Thoracic aorta (tissue), 2 donors: ENCODE data around the gene TARS3. TPM values are rescaled to one million over a fixed set of nuclear protein-coding genes. Genes with fewer than 3 reads are reported as not detected.

Experiments used
- ATAC-seq: fragments of 150-250 bp; one replicate; pipeline ENCODE4 v1.8.0; 2017; ENCODE audit warnings: low read depth; ENCODE audit not compliant: insufficient number of reproducible peaks, low FRiP score
- DNase-seq: peaks from one replicate; pipeline ENCODE4 v3.0.0-alpha.2; 2020; ENCODE audit warnings: low spot score
- H3K27ac ChIP-seq, 2 donors: fragments of 200-600 bp; sonication (generic); 1 replicate in 1 of 2; 2 replicates in 1 of 2; pipeline ENCODE4 v1.5.1; 2016; ENCODE audit warnings: mild to moderate bottlenecking in 2 of 2, moderate library complexity in 2 of 2
- H3K27me3 ChIP-seq: fragments of 200-600 bp; sonication (generic); replicated peaks from 2 replicates; pipeline ENCODE4 v1.6.0; 2016; ENCODE audit warnings: mild to moderate bottlenecking; ENCODE audit not compliant: insufficient read depth
- H3K36me3 ChIP-seq: fragments of 200-600 bp; sonication (generic); one replicate; pipeline ENCODE4 v1.5.1; 2016
- H3K4me1 ChIP-seq, 2 donors: fragments of 200-600 bp; sonication (generic); 1 replicate in 1 of 2; 2 replicates in 1 of 2; pipeline versions ENCODE4 v1.5.1 to v1.6.0; 2016; ENCODE audit warnings: low read depth in 2 of 2, mild to moderate bottlenecking in 1 of 2; ENCODE audit not compliant: control insufficient read depth in 1 of 2
- H3K4me3 ChIP-seq: fragments of 200-600 bp; sonication (generic); 2 replicates; pipeline ENCODE4 v1.5.1; 2016; ENCODE audit warnings: mild to moderate bottlenecking
- H3K9me3 ChIP-seq: fragments of 200-600 bp; sonication (generic); 2 replicates; pipeline ENCODE4 v1.5.1; 2016
- CTCF ChIP-seq: fragments of 200-600 bp; sonication (generic); IDR thresholded peaks from one replicate; pipeline ENCODE4 v1.5.1; 2019; ENCODE audit warnings: antibody characterized with exemption
- total RNA-seq, 2 donors: library from RNA; depleted of rRNA; stranded (reverse); fragments of >200 nt; gene quantifications; one replicate each; pipeline versions ENCODE4 v1.1.0 to v1.2.3, GENCODE V29; 2016

TARS3 gene
- total RNA-seq, 2 donors from 2014 or later, result 20.5 to 21.3 TPM

GRCh38 chr15:101641129-101641764, 83.0 kb downstream of the TARS3 start:
- Histone ChIP-seq H3K4me1 (no peaks in the 10 kb centered on the region), H3K36me3 (peaks cover 40% of the 10 kb centered on the region), H3K4me3 (no peak overlapping the region), H3K27ac (no peak overlapping the region), H3K9me3 (no peaks in the 10 kb centered on the region), H3K27me3 (no peaks in the 10 kb centered on the region)
- TF ChIP-seq CTCF, result peak; percentile 94
- DNase-seq (peak; percentile 45), ATAC-seq (no peak)

- no peak overlapping the region for H3K4me3 ChIP-seq
- TF ChIP-seq CTCF, result no peak
- H3K27ac ChIP-seq, result no peak overlapping the region
- no peaks in the 10 kb centered on the region for H3K4me1 ChIP-seq
- peaks cover 28% of the 10 kb centered on the region for H3K36me3 ChIP-seq
- no peak for ATAC-seq
- H3K27me3 ChIP-seq, result no peaks in the 10 kb centered on the region
- no peaks in the 10 kb centered on the region for H3K9me3 ChIP-seq
- DNase-seq, result no peak
Observed at GRCh38 chr15:101639667-101640066, 84.6 kb downstream of the TARS3 start.

GRCh38 chr15:101637919-101638318, 86.4 kb downstream of the TARS3 start:
- H3K9me3 ChIP-seq, result no peaks in the 10 kb centered on the region
- H3K4me1 ChIP-seq, result no peaks in the 10 kb centered on the region
- H3K27ac ChIP-seq, result no peak overlapping the region
- no peaks in the 10 kb centered on the region for H3K27me3 ChIP-seq
- TF ChIP-seq CTCF, result no peak
- H3K36me3 ChIP-seq, result peaks cover 18% of the 10 kb centered on the region
- no peak for ATAC-seq
- DNase-seq, result no peak
- H3K4me3 ChIP-seq, result no peak overlapping the region

GRCh38 chr15:101637516-101637915, 86.8 kb downstream of the TARS3 start:
- Histone ChIP-seq H3K27me3 (no peaks in the 10 kb centered on the region), H3K4me3 (no peak overlapping the region), H3K9me3 (no peaks in the 10 kb centered on the region), H3K27ac (no peak overlapping the region), H3K4me1 (no peaks in the 10 kb centered on the region), H3K36me3 (peaks cover 14% of the 10 kb centered on the region)
- no peak for TF ChIP-seq CTCF
- ATAC-seq (no peak), DNase-seq (no peak)

- Histone ChIP-seq H3K4me1 (no peaks in the 10 kb centered on the region), H3K27ac (no peak overlapping the region), H3K9me3 (no peaks in the 10 kb centered on the region), H3K4me3 (no peak overlapping the region), H3K27me3 (no peaks in the 10 kb centered on the region), H3K36me3 (peaks cover 10% of the 10 kb centered on the region)
- DNase-seq (no peak), ATAC-seq (no peak)
- no peak for TF ChIP-seq CTCF
Observed at GRCh38 chr15:101637038-101637437, 87.2 kb downstream of the TARS3 start.
